Caki2 (cell line): ENCODE data around the gene RAP1GAP. TPM values are rescaled to one million over a fixed set of nuclear protein-coding genes. Genes with fewer than 3 reads are reported as not detected.
"Not testable (repeated sequence)": the region's sequence is repeated elsewhere in the genome, so short reads cannot be mapped to it uniquely, and the experiment has no call there.

Experiments used
- DNase-seq: peaks from one replicate; pipeline ENCODE4 v3.0.0-alpha.2; 2015; ENCODE audit warnings: low read depth
- in situ Hi-C: cut with HindIII; loops from 2 replicates; pipeline ENCODE4 v1.10.0; 2016; ENCODE audit warnings: low sequenced_read_pairs, low pct_unique_long_range_greater_than_20kb, mixed read lengths
- total RNA-seq: library from RNA; depleted of rRNA; stranded (reverse); fragments of >200 nt; shearing (Covaris generic); gene quantifications from 2 replicates; pipeline ENCODE4 v1.2.3, GENCODE V29; 2014; ENCODE audit warnings: low replicate concordance

Gene RAP1GAP
- total RNA-seq, 1 experiment from 2014 or later, result 40.1 TPM

DNA sequence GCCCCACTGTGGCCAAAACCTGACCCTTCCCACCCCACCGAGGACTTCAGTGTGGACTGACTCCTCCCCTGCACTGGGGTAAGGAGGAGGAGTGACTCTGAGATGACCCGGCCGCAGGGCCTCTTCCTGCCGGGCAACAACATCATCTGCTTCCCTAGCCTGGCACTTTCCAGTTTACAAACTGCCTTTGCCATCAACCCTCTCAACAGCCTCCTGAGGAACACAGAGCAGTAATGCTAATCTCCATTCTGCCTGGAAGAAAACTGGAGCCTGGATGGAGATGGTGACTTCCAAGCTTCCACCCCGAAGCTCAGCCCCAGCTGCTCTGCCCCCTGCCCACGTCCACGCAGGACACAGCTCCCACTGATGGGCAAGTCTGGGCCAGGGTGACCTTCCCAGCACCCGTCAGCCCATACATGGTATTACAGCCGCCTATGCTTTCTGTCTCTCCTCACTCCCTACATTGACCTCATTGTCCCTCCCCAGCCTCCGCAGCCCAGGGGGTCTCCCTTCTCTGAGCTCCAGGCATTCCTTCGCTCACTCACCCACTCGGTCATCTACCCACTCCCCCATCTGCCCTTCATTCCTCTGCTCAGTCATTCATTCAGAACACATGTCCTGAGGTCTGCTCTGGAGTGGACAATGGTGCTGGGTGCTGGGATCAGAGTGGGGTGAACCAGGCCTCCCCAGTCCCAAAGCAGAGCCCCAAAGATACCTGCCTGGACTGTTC lies 34.2 kb downstream of the RAP1GAP start:
- peak; percentile 85 for DNase-seq
- in situ Hi-C loops, result no loop called here

DNA sequence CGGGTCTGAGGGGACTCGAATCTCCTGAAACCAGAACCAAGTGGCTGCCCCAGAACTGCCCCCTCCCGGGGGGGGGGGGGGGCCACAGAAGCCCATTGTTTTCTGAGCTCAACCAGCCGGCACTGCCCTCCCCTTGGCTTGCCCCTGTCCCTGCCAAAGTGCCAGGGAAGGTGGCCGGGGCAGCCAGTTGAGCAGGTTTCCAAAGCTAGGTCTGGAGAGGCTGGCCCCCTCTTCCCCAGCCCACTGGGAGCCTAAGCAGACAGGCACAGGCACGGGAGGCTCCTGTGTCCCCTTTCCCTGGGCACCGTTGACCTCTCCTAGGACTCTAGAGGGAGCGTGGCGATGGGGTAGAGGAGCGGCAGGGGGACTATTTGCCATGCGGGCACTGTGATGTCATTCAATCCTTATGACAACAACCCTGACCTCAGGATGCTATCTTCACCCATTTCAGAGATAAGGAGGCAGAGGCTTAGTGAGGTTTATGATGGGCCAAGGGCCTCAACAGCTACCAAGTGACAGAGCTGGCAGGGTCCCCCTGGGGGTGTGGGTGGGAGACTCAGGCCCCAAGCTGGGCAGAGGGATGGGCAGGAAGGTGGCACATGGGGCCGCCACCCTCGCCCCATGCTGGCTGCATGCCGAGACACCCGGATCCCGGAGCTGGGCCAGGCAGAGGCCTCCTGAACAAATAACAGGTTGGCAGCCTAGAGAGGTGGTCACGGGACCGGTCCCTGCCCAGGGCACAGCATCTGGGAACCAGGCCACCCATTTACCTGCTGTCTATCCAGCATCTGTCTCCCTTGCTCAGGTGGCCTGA lies 35.0 kb downstream of the RAP1GAP start:
- no peak for DNase-seq
- in situ Hi-C loops, result no loop called here

DNA sequence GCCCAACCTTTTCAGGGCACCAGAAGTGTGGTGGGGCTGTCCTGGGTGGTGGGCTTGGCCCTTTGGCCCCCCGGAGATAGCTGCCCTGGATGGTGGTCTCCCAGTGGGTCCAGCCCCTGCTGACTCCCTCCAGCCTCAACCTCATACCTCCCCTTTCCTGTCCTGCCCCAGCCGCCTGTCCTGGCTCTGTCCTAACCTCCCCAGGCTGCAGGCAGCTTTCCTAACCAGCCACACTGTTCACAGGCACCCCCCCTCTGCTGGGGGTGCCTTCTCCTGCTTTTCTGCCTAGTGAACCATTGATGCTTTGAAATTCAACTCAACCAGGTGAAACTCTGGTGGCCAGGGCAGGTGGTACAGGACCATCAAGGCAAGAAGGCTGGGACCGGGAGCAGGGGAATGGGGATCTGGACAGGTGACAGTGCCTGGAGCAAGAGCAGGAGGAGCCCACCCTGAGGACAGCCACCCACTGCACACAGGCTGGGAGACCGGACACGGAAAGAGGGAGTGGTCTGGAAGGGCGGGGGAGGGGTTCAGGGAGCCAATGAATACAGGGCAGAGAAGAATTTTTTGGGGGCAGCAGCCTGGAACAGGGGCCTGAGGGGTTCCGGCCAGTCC lies 35.9 kb downstream of the RAP1GAP start:
- in situ Hi-C loops, result no loop called here

DNA sequence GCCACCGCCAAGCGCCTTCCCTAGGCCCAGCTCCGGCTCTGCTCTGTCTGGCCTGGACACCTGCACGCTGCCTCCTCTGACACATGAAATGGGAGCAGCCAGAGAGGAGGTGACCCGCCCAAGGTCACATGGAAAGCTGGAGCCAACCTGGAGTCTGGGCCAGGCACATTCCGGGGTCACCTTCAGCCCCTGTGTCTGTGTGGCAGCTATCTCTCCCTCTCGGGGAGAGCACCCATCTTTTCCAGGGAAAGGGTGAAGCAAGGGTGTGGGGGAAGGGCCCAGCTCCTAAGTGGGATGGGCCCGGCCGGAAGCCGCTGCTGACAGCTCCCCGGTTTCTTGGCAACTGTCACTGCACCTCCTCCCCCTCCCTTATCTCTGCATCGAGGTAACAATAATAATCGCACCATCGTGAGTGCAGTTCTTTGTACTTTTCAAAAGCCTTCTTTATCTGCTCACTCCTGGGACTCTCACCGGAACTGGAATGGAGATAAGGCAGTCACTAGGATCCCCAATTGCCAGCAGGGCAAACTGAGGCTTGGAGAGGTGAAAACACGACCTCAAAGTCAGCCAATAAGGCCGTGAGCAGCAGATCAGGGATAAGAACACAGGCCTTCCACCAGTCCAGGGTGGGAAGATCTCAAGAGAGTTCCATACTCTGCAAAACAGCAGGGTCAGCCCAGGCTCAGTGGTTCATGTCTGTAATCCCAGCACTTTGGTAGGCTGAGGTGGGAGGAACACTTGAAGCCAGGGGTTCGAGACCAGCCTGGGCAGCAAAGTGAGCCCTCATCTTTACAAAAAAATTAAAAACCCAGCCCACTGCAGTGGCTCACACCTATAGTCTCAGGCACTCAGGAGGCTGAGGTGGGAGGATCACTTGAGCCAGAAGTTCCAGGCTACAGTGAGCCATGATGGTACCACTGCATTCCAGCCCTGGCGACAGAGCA lies 36.9 kb downstream of the RAP1GAP start:
- peak; percentile 77 for DNase-seq
- in situ Hi-C loops, result no loop called here

More for the DNA sequence above, 35.9 kb downstream of the RAP1GAP start:
- peak; percentile 53 for DNase-seq

DNA sequence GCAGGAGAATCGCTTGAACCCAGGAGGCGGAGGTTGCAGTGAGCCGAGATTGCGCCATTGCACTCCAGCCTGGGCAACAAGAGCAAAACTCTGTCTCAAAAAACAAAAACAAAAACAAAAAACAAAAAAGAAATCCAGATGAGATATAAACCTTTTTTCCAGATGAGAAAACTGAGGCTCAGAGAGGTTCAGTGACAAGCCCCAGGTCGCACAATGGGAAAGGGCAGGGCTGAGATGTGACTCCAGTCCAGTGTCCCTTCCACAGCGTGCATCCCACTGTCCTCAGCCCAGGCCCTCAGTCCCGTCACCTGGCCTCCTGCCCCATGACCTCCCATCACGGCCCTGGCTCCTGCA lies 37.6 kb downstream of the RAP1GAP start:
- in situ Hi-C loops, DNase-seq: not testable (repeated sequence)

DNA sequence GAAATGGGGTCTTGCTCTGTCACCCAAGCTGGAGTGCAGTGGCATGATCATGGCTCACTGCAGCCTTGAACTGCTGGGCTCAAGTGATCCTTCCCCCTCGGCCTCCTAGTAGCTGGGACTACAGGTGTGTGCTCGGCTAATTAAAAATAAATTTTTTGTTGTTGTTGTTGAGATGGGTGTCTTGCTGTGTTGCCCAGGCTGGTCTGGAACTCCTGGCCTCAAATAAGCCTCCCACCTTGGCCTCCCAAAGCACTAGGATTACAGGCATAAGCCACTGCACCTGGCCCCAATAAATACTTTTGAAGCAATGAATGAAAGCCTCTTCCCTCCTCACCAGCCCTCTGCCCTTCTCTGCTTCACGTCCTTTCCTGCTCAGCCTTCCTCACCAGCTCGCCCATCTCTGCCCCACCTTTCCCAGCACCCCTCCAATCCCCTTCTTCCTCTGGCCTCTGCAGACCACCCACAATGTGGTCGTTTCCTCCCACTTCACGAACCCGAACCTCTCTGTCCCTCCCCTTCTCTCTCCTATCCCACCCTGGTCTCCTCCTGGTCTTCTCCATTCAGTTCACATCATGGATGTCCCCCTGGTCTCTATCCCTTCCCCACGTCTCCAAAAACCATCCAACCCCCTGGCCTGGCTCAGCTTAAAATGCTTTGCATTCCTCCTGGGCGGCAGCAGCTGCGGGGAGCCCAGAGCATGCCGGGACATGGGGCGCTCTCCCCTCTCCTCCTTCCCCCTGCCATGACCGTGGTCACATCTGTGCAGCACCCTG lies 38.4 kb downstream of the RAP1GAP start:
- DNase-seq, result no peak
- in situ Hi-C loops, result no loop called here

DNA sequence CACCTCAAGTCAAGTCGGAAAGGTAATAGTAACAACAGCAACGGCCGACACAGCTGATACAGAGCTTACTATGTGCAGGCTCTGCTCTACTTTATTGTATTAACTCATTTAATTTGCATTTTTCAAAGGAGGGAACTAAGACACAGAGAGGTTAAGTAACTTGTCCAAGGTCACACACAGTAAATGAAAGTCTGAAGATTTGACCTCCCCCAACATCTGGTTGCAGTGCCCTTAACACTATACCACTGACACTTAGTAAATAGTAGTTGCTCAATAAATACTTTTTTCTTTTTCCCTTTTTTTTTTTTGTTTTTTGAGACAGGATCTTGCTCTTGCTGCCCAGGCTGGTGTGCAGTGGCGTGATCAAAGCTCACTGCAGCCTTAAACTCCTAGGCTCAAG lies 39.2 kb downstream of the RAP1GAP start:
- no peak for DNase-seq
- in situ Hi-C loops, result no loop called here

DNA sequence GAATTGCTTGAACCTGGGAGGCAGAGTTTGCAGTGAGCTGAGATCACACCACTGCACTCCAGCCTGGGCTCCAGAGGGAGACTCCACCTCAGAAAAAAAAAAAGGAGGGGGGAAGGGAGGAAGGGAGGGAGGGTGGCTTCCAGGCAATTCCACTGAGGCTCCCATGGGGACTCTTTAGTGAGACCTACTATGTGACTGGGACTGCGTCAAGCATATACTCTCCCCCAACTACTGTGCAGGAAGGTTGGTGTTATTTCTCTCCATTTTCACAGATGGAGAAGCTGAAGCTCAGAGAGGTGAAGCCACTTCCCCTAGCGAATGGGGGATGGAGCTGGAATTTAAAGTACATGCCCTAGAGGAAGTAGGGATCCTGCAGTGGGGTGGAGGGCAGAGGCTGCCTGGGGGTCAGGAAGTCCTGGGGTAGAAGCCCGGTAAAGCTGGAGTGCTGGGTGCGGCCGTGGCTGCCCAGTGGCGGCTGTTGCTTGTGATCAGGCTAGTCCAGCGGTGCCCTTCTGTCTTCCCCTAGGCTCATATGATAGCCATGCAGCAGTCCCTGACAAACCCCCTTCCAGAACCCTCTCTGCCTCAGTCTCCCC lies 40.3 kb downstream of the RAP1GAP start:
- in situ Hi-C loops, result no loop called here
- DNase-seq, result no peak

DNA sequence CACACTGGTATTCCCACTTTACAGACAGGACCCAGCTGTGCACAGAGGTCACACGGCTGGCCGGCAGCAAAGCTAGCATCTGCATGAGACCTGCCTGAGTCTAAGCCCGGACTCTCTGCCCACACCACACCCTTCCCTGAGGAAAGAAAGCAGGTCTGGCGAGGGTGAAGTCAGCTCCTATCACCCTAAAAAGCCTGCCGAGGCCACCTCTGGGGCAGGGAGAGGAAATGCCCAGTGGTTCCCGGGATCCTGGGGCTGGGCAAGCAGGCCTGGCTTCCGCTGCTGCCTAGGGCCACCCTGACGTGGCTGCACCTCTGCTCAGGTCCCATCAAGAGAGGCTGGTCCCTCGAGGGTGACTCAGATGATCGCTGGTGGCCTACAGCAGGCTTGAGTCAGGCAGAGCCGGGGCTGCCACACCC lies 42.2 kb downstream of the RAP1GAP start:
- no peak for DNase-seq
- in situ Hi-C loops, result no loop called here

DNA sequence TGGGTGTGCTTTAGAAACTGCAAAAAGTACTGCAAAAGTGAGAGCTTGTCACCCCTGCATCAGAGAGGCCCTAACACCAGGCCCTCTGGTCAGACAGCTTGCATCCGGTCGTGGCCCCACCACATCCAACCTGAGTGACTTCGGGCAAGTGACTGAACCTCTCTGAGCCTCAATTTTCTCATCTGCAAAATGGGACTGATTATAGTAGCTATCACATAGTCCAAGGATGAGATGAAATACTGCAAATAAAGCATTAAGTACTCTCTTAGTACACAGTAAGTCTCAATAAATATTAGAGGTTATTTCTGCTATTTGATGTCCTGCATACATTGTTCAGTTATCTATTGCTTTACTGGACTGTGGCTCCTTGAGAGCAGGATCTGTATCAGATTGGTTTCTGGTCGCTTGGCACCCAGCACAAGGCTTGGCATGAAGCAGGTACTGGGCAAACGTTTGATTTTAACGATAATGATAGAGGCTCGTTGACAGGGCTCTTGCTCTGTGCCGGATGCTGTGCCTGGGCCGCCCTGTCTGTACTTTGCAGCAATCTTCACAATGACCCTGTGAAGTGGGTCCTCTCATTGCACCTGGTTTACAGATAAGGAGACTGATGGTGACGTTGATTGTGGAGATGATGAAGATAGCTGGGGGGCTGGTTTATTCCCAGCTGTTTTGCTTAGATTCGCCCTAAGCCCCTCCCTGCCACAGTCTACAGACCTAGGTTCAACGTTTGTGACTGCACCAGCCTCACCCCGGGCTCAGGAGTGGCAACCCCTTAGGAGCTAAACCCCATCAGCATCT lies 43.6 kb downstream of the RAP1GAP start:
- no peak for DNase-seq
- in situ Hi-C loops, result no loop called here

DNA sequence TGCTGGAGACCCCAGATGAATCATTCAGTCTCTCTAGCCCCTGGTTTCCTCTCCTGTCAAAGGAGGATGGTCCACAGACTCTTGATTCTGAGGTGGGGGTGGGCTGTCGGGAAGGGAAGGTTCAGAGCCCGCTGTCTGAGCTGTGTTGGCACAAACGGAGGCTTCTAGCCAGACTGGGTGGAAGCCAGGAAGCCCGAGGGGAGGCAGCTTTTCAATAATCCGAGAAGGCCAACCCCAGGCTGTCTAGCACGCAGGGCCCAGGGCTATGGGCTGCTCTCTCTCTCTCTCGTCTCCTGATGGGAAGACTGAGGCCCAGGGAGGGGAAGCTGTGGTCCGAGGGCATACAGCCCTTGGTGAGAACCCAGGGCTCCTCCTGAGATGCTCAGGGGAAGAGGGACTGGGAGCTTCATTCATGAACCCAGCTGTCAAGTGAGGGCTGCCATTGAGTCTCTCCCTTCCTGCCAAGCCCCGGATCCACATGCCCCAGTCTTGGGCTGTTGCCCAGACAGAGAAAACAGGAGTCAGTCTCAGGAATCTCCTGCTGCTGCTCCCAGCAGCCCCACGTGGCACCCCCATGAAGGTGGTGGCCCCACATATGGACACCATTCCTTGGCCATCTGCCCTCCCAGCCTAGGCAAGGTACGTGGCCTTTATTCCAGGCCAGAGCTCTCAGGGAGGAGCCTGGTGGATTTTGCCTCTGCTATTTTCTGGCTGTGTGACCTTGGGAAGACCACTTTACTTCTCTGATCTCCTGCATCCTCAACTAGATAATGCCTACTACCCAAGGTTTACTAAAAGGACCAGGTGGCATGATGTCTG lies 44.4 kb downstream of the RAP1GAP start:
- in situ Hi-C loops, result no loop called here
- no peak for DNase-seq

DNA sequence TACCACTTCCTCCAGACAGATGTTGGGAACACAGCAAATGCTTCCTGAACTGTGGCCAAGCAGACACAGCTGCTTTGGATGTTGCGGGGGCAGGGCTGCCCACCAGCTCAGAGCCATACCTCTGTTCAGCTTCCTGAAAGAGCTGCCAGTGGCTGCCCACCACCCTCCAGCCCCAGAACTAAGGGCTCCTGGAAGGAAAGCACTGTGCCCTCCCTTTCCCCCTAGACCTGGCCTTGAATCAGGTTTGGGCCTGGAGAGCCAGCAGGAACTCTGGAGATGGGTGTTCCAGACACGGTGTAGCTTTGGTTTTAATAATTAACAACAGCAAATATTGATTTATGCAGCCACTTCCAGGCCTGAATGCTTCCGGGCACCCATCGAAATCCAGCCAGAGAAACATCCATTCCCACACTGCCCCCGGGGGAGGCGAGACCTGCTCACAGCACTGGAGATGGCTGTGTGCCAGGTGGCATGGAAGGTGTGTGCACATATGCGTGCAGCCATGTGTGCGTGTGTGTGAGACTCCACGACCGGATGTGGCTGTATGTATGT lies 45.7 kb downstream of the RAP1GAP start:
- DNase-seq, result peak; percentile 80
- in situ Hi-C loops, result no loop called here

DNA sequence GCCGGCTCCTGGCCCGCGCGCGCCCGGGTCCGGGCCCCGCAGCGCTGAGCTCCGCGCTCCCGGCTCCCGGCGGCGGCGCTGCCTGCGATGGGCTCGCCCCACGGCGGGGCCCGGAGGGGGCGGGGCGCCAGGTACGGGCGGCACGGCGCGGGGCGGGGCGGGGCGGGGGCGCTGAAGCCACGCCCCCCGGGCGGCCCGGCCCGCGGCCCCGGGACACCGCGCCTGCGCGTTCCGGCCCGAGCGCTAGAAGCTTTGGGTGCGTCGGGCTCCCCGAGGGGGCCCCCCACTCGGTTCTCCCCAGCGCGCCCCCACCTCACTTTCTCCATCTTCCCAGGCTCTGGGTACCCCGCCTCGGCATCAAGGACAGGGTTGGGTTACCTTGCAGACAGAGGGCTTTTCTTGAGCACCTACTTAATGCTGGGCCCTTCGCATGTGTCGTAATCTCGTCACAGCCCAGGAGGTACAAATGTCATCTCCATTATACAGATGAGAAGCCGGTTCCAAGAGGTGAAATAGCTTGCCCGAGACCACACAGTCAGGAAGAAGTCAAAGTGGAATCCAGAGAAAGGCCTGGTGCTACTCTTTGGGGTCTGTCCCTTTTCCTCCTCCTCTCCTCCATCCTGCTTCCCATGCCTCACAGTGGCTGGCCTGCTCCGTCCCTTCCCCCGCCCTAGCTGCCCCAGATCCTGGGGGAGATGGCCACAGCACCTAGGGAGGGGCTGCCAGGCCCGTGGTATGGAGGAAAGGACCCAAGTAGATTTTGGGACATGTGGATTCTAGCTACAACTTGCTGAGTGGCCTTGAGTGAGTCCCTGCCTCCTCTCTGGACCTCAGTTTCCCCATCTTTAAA lies 46.5 kb downstream of the RAP1GAP start:
- in situ Hi-C loops, result no loop called here
- no peak for DNase-seq

DNA sequence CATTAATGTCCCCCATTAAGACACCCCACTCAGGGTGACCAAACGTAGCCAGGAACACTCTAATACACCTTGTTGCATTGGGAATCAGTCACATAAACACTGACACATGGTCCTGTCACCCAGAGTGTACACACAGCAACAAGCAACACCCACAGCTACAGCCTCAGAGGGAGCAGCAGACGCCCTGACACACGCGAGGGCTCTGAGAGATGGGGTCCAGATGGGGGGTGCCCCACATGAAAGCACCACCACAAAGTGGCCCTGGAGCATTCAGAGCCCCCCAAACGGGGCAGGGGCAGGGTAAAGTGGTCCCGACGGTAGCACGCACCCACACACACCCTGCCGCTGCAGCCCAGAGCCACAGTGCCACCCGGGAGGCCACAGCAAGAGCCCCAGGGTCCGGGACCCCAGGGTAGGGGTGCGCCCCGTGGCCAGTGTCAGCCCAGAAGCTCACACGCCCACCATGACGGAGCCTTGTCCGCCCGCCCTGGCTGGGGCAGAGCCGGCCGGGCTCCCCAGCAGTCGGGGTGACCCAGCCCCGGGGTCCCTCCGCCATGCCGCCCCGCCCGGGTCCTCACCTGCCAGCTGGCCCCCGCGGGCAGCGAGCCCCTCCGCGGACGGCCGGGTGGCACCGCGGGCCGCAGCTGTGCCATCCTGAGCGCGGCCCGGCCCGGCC lies 47.3 kb downstream of the RAP1GAP start:
- no peak for DNase-seq
- in situ Hi-C loops, result no loop called here
